HG02610 (cell line): ENCODE data around the gene LRCH1.

Experiments
- ATAC-seq: cut with Tn5 transposase; IDR thresholded peaks from one replicate; pipeline ENCODE4 v1.9.1; 2021; ENCODE audit warnings: mild to moderate bottlenecking, moderate library complexity; ENCODE audit not compliant: unreplicated experiment

The LRCH1 gene

GRCh38 chr13:46782691-46783090, 229.7 kb downstream of the LRCH1 start:
- no peak for ATAC-seq

GRCh38 chr13:46783504-46783903, 230.5 kb downstream of the LRCH1 start:
- ATAC-seq = no peak

- ATAC-seq = no peak
These were observed 242.4 kb downstream of the LRCH1 start for GRCh38 chr13:46795321-46795720.

GRCh38 chr13:46796129-46796514, 243.2 kb downstream of the LRCH1 start:
- no peak for ATAC-seq

DNA sequence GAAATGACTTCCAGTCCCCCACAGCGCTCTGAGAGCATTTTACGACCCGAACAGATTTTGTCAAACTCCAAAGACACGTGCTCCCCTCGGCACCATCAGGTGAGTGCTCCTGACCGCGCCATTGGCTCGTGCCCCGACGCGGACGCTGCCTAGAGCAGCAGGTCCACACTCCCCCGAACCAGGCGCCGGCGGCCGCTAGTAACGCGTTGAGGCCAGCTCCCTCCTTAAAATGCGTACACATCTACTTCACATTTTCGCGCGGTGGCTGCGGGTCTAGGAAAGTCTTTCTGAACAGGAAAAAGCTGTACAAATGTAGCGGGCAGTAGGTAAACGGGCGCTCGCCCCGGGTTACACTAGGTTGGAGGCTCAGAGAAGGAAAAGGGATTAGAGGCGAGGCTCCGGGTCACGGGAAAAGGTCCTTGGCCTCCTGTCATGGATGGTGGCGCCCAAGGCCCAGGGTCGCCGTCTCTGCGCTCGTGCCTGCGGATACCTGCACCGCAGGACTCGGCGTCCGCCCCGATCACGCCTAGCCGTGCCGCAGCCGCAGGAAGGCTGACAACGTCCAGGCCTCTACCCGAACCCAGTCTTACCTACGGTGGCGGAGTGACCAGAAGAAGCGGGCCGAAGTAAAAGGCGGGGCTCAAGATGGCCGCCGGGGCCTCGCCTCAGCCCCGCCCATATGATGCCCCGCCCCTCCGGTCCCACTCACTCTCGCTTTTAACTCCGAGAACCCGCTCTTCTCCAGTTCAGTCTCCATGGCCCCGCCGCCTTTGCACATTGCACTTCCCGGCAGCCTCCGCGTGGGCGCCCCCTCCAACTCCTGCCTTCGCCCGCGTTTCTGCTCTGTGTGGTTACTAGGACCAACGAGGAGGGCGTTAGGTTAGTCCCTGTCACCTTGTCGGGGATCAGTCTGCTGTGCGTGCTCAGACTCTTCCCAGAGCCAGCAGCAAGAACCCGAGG, 243.8 kb downstream of the LRCH1 start, which contains the start of gene ESD:
TSS of gene ESD (minus strand) at position 647 of the 960 bp plus-strand sequence. CDS start 5,748 bp downstream, outside the sequence.
- ATAC-seq = peak; percentile 93

DNA sequence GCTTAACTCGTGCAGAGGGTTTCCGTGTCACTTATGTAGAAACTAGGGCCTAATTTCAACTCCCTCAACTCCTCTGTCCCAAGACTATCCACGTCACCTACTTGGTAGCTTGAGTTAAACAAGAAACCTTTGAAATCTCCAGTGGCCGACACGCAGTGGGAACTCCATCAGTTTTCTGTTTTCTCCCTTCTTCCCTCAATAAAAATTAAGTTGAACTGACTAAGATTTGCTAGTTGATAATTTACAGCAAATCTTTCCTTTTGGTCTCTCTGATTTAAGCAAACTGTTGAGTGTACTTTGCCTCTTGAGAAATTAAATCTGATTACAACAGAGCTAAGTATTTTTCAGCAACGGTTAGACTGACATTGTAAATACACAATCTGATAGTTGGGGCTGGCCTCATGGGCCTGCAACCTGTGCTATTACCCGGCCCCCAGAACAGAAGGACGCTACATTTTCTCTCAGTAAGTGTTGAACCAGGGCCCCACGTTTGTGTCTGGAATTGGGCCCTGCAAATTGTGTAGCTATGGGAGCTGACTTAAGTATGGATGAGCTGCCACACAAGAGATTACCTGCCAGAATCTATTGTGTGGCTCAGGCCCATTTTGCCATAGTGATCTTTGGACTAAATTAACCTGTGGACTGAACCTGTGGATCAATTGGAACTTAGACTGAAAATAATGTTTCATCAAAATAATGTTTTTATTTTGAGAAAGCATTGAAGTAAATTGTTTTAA, 244.7 kb downstream of the LRCH1 start:
- ATAC-seq = no peak

DNA sequence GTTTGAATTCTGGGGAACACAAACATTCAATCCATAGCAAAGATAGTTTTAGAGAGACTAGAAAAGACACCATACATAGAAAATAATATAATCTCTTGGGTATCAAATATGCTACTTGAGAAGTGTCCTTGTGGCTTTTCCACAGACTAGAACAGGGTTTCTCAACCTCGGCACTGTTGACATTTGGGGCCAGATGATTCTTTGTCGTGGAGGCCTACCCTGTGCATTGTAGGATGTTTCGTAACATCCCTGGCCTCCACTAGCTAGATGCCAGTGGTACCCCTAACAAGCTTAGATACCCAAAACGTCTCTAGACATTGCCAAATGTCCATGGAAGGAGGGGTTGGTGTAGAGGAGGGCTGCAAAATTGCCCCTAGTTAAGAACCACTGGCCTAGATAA, 246.2 kb downstream of the LRCH1 start:
- ATAC-seq = no peak

GRCh38 chr13:46801858-46802257, 248.9 kb downstream of the LRCH1 start:
- ATAC-seq = no peak
